Measurements from ENCODE around the gene TARS2. TPM values are rescaled to one million over a fixed set of nuclear protein-coding genes. Genes with fewer than 3 reads are reported as not detected.

Gene TARS2
- polyA plus RNA-seq (2012; rRNA removed): 22.2 and 22.7 TPM in 2 replicates
- polyA plus RNA-seq (2012; cell fraction: cytosol; rRNA removed): 14.8 and 16.8 TPM in 2 replicates
- 31.3 and 33.8 TPM in 2 replicates for polyA plus RNA-seq (2012; cell fraction: nucleus; rRNA removed)

DNA sequence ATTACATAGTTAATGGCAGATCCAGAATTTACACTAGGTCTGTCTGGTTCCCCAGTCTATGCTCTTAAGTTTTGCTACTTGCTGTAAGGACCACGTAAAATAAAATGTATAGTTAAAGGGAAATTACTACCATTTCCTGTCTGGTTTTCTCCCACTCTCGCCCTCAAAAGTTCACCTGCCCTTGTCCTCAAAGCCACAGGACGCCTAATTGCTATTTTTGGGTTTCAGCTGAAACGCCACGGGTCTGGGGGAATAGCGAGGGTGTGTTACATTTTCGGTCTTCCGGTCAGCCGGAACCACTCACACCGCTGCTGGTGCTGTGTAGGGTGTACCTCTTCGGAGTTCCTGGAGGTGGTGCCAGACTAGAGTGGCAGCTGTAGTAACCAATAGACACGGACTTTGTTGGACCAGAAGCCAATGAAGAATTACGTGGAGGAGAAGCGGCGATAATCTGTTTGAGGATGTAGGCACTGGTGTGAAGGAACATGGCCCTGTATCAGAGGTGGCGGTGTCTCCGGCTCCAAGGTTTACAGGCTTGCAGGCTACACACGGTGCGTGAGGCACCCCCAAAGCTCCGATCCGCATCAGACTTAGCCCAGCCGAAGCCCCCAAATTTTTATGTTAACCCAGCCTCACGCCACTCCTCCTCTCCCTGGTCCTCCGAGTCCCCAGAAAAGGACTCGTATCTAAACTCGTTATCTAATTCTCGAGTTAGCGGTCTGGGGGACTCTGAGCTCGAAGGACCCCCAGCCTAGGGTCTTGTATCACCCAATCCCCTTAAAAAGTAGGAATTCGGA lies at the start of gene TARS2:
TARS2 (plus strand) TSS at position 454 of the 797 bp plus-strand sequence; CDS start at position 486, 32 bp downstream.
- peaks cover 5 to 12% of the 10 kb centered on the region in 2 experiments; a peak in 2 of 4 replicates for H3K4me1 ChIP-seq (ENCODE audit: control insufficient read depth in 1 of 2, insufficient read depth in 2 of 2, low read depth in 1 of 2, low read length in 1 of 2)
- H3K9me3 ChIP-seq: no peaks in the 10 kb centered on the region
- H3K27ac ChIP-seq (ENCODE audit: low read depth in 2 of 2, low read length in 1 of 2): peak within 1 kb of the TSS; percentile 48 to 77; a peak in 3 of 4 replicates
- H3K4me2 ChIP-seq: peak within 1 kb of the TSS; percentile 93
- POLR2A ChIA-PET: interaction anchor here (0.6 kb wide), 1 partner anchor 286 kb away, joined by 3 read pairs; no protein-coding TSS in a partner anchor
- peak within 1 kb of the TSS; percentile 77 to 87 for H3K4me3 ChIP-seq (ENCODE audit: low read depth in 2 of 2, low read length in 1 of 2)
- H3K27me3 ChIP-seq (ENCODE audit: insufficient read depth): no peaks in the 10 kb centered on the region
- no peaks in the 10 kb centered on the region for H3K9me2 ChIP-seq
- H3K79me2 ChIP-seq (ENCODE audit: insufficient read depth): peaks cover 10% of the 10 kb centered on the region
- peaks cover 19% of the 10 kb centered on the region for H3F3A ChIP-seq (replicated peaks; ENCODE audit: insufficient read depth)
- peak within 1 kb of the TSS; percentile 98 for H2AFZ ChIP-seq (ENCODE audit: low read depth)
- H4K20me1 ChIP-seq (ENCODE audit: insufficient read depth): no peaks in the 10 kb centered on the region
- CTCF ChIA-PET: interaction anchor here (0.7 to 2.4 kb wide), 4 partner anchors 22 to 186 kb away, joined by 3 to 12 read pairs (median 4); no protein-coding TSS in a partner anchor
- DNase-seq: peak; percentile 93
- under 1% methylated on average over 29 of the region's 30 CpGs for WGBS (ENCODE audit: low lambda C conversion rate)
- H3K36me3 ChIP-seq (replicated peaks in 1 of 2; ENCODE audit: control insufficient read depth in 1 of 2, insufficient read depth in 2 of 2, low read length in 1 of 2): peaks cover 12 to 30% of the 10 kb centered on the region in 2 experiments
- peak within 1 kb of the TSS; percentile 88 for H3K9ac ChIP-seq
- TF ChIP-seq GABPA (IDR thresholded peaks at IDR 0.05; ENCODE audit: low read depth) (peak; percentile 91), EZH2phosphoT487 (IDR thresholded peaks at IDR 0.05; ENCODE audit: borderline replicate concordance, low read depth) (no peak), FOXJ3 (CRISPR knock-in tag; IDR thresholded peaks at IDR 0.05) (no peak), ELF1 (IDR thresholded peaks at IDR 0.05) (peak; percentile 88), USF1 (IDR thresholded peaks at IDR 0.05; ENCODE audit: borderline replicate concordance, low read depth) (peak; percentile 40; the same call in 1 of the 2 replicates), RXRA (IDR thresholded peaks at IDR 0.05; ENCODE audit: borderline replicate concordance, low read depth) (no peak), REST (IDR thresholded peaks at IDR 0.05; ENCODE audit: low read depth, low read length) (peak; percentile 40; the same call in 1 of the 2 replicates), SIN3A (IDR thresholded peaks at IDR 0.05; ENCODE audit: borderline replicate concordance, low read depth, low read length) (peak; percentile 89), NFIC (IDR thresholded peaks at IDR 0.05; ENCODE audit: borderline replicate concordance) (no peak), FOSL2 (IDR thresholded peaks at IDR 0.05; ENCODE audit: borderline replicate concordance, low read depth) (no peak; the same call in 1 of the 2 replicates), POLR2AphosphoS5 (IDR thresholded peaks at IDR 0.05; ENCODE audit: low read depth, low read length) (peak; percentile 91), PBX3 (IDR thresholded peaks at IDR 0.05) (peak; percentile 100), MXI1 (IDR thresholded peaks at IDR 0.05; ENCODE audit: low read depth, low read length) (peak; percentile 70), FOXM1 (IDR thresholded peaks at IDR 0.05; ENCODE audit: low read depth) (no peak), RFX5 (IDR thresholded peaks at IDR 0.05; ENCODE audit: low read length) (peak; percentile 63; the same call in 1 of the 2 replicates), NRF1 (IDR thresholded peaks at IDR 0.05; ENCODE audit: low read depth, low read length) (no peak), CHD2 (IDR thresholded peaks at IDR 0.05; ENCODE audit: low read length, partially characterized antibody) (peak; percentile 96), TEAD4 (IDR thresholded peaks at IDR 0.05; ENCODE audit: borderline replicate concordance, insufficient read depth) (no peak), SMC3 (IDR thresholded peaks at IDR 0.05; ENCODE audit: low read depth, low read length) (0 out of 2 replicates have a peak, but pooled peaks have one; percentile 3), YY1 (IDR thresholded peaks at IDR 0.05; ENCODE audit: low read depth) (peak; percentile 81), JUND (IDR thresholded peaks at IDR 0.05) (no peak), TCF12 (IDR thresholded peaks at IDR 0.05) (peak; percentile 38; the same call in 1 of the 2 replicates), CTCF (IDR thresholded peaks at IDR 0.05) (no peak), RAD21 (IDR thresholded peaks at IDR 0.05; ENCODE audit: low read length) (no peak)
- TF ChIP-seq, protein P1, sequence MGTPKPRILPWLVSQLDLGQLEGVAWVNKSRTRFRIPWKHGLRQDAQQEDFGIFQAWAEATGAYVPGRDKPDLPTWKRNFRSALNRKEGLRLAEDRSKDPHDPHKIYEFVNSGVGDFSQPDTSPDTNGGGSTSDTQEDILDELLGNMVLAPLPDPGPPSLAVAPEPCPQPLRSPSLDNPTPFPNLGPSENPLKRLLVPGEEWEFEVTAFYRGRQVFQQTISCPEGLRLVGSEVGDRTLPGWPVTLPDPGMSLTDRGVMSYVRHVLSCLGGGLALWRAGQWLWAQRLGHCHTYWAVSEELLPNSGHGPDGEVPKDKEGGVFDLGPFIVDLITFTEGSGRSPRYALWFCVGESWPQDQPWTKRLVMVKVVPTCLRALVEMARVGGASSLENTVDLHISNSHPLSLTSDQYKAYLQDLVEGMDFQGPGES (IDR thresholded peaks at IDR 0.05; ENCODE audit: low read depth, low read length): peak; percentile 84
